ENCODE data around the gene ACAD8.
A peak's percentile ranks its signal among the peaks of the same experiment; 100 is the strongest.

Gene ACAD8

DNA sequence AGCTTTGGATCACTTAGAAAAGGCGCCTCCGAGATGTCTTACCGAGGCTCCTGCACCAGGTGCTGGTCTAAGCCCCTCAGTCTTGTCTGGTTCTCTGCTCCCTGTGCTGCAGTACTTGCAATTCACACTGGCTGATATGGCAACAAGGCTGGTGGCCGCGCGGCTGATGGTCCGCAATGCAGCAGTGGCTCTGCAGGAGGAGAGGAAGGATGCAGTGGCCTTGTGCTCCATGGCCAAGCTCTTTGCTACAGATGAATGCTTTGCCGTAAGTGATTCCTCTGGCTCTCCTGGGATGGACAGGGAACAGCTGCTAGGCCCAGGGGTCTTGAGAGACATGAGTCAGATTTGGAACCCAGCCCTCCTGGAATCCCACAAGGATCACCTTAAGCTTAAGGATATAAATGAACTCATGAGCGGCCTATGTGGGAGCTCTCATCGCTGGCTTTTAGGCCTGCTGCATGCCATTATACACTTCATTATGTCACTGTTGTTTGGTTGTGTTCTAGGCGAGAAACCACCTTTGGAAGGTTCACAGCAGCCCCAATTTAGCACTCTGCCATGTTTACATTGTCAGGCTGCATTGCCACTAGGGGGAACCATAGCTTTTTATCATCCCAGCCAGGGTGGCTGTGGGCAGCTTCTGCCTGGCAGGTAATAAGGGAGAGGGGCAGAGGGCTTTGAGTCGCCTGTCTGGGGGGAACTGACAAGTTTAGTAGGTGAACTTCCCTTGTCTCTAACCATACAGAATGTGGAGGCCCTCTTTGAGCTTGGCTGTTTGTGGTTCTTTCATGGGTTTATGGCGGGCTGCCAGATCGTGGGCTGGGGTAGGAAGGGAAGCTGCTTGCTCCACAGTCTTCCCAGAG lies 8.5 kb downstream of the ACAD8 start:
- Mint-ChIP-seq H3K4me3 (no peak overlapping the region), H3K36me3 (ENCODE audit: insufficient read depth) (peaks cover 15% of the 10 kb centered on the region), H3K4me1 (peaks cover 21% of the 10 kb centered on the region), H3K27ac (ENCODE audit: low read depth) (no peak overlapping the region), H3K27me3 (no peaks in the 10 kb centered on the region), H3K9me3 (no peaks in the 10 kb centered on the region)
- DNase-seq (ENCODE audit: low spot score in 2 of 2) (no peak), ATAC-seq (replicated peaks; ENCODE audit: extremely low read depth, poor library complexity, severe bottlenecking) (no peak)

DNA sequence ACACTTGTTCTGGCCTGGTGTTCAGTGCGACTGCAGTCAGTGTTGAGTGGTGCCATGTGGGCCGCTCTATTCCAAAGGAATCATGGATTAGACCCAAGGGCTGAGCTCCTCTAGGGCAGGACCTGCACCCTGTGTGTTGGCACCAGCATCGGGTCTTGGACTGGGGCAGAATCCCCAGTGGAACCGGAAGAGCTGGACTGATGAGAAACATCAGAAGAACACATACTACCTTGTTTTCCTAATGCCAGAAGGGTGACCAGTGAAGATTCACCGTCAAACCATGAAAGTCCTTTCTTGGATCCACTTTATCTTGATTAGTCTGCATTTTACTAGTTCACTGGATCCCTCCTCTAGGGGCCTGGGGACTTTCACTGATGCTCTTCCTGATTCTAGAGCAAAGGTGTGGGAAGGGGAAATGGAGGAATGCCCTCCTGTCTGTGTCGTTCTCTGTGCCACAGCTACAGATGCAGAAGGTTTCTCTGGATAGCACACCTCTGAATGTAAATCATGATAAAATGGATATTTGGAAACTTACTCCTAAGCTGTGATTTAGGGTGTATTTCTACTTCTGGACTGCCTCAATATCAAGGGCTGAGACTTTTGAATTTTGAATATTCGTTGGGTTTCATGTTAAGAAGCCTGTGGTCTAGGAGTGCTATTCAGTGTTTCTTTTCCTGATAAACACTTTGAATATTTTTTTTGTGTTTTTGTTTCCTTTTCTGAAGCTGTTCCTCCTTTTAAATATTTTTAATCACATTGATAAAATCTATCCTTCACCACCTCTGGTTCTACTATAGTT lies 11.8 kb downstream of the ACAD8 start:
- Mint-ChIP-seq H3K27me3 (no peaks in the 10 kb centered on the region), H3K4me1 (peaks cover 29% of the 10 kb centered on the region), H3K4me3 (no peak overlapping the region), H3K9me3 (no peaks in the 10 kb centered on the region), H3K27ac (ENCODE audit: low read depth) (no peak overlapping the region), H3K36me3 (ENCODE audit: insufficient read depth) (peaks cover 12% of the 10 kb centered on the region)
- DNase-seq (ENCODE audit: low spot score in 2 of 2): no peak
- no peak for ATAC-seq (replicated peaks; ENCODE audit: extremely low read depth, poor library complexity, severe bottlenecking)

DNA sequence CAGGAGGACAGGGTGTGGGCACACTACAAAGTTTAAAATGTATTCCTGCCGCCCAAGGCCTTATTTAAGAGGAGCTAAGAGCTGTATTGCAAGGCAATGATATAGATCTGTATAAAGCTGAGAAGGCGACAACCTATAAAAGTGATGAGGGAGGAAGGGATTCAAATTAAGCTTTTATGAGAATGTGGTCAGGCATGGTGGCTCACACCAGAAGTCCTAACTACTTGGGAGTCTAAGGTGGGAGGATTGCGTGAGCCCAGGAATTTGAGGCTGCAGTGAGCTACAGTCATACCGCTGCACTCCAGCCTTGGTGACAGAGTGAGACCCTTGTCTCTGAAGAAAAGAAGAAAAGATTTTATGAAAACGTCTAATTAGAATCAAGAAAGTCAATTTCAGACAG lies 13.1 kb downstream of the ACAD8 start:
- H3K27me3 Mint-ChIP-seq: no peaks in the 10 kb centered on the region
- no peak for DNase-seq (ENCODE audit: low spot score in 2 of 2)
- no peak for ATAC-seq (replicated peaks; ENCODE audit: extremely low read depth, poor library complexity, severe bottlenecking)
- H3K36me3 Mint-ChIP-seq (ENCODE audit: insufficient read depth): peaks cover 13% of the 10 kb centered on the region
- peaks cover 42% of the 10 kb centered on the region for H3K4me1 Mint-ChIP-seq
- H3K4me3 Mint-ChIP-seq: no peak overlapping the region
- no peaks in the 10 kb centered on the region for H3K9me3 Mint-ChIP-seq
- no peak overlapping the region for H3K27ac Mint-ChIP-seq (ENCODE audit: low read depth)

DNA sequence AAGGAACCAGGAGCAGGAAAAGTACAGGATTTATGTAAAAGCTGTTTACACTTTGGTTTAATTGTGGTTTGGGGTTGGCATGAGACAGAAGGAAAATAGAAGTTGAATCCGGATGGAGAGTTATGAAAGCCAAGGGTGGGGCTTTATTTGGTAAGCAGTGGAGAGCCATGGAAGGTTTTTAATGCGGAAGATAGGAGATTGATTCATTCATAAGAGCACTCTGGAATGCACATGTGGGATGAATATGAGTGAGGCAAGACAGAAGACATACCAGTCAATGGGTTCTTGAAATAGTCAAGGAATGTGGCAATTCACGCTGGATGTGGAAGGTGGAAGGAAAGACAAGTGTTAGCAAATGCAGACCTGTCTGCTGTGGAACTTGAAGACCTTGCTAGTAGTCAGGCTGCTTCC lies 13.5 kb downstream of the ACAD8 start:
- ATAC-seq (replicated peaks; ENCODE audit: extremely low read depth, poor library complexity, severe bottlenecking) (no peak), DNase-seq (ENCODE audit: low spot score in 2 of 2) (no peak)
- peaks cover 44% of the 10 kb centered on the region for H3K4me1 Mint-ChIP-seq
- H3K27ac Mint-ChIP-seq (ENCODE audit: low read depth): no peak overlapping the region
- H3K4me3 Mint-ChIP-seq: no peak overlapping the region
- peaks cover 13% of the 10 kb centered on the region for H3K36me3 Mint-ChIP-seq (ENCODE audit: insufficient read depth)
- no peaks in the 10 kb centered on the region for H3K9me3 Mint-ChIP-seq
- H3K27me3 Mint-ChIP-seq: no peaks in the 10 kb centered on the region

DNA sequence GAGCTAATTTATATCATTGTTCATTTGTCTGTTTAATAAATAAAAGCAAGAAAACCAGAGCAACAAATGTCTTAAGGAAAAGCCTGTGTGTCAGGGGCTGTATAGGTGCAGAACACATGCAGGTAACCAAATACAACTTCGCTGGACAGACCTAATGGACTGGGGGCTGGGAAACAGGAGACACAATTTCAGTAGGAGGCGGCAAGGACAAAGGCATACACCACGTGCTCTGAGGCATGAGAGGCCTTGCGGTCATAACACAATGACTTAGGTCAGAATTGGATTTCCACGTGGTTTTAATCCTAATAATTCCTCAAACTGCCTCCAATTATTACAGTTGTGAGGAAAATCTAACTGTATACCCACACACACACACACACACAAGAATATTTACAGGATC lies 14.1 kb downstream of the ACAD8 start:
- Mint-ChIP-seq H3K27me3 (no peaks in the 10 kb centered on the region), H3K4me1 (peaks cover 39% of the 10 kb centered on the region), H3K9me3 (no peaks in the 10 kb centered on the region), H3K27ac (ENCODE audit: low read depth) (no peak overlapping the region), H3K4me3 (no peak overlapping the region), H3K36me3 (ENCODE audit: insufficient read depth) (peaks cover 13% of the 10 kb centered on the region)
- ATAC-seq (replicated peaks; ENCODE audit: extremely low read depth, poor library complexity, severe bottlenecking): no peak
- DNase-seq (ENCODE audit: low spot score in 2 of 2): no peak

DNA sequence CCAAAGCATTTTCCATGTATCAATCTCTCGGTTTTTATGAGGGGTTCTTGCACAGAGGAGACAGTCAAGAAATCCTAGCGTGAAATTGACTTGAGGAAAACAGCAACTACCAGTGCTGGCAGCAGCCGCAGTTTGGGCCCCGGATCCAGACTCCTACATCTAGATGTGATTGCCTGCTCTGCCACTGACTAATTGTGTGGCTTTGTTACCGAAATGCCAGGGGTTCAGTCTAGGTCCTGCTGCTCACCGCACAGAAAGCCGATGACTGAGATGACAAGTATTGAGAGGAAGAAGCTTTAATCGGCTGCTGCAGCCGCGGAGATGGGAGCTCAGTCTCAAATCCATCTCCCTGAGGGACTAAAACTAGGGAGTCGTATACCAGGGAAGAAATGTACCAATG lies 14.6 kb downstream of the ACAD8 start:
- H3K4me1 Mint-ChIP-seq: peaks cover 41% of the 10 kb centered on the region
- no peaks in the 10 kb centered on the region for H3K27me3 Mint-ChIP-seq
- no peak overlapping the region for H3K27ac Mint-ChIP-seq (ENCODE audit: low read depth)
- peaks cover 9% of the 10 kb centered on the region for H3K36me3 Mint-ChIP-seq (ENCODE audit: insufficient read depth)
- H3K9me3 Mint-ChIP-seq: no peaks in the 10 kb centered on the region
- ATAC-seq (replicated peaks; ENCODE audit: extremely low read depth, poor library complexity, severe bottlenecking) (no peak), DNase-seq (ENCODE audit: low spot score in 2 of 2) (no peak)
- H3K4me3 Mint-ChIP-seq: no peak overlapping the region

DNA sequence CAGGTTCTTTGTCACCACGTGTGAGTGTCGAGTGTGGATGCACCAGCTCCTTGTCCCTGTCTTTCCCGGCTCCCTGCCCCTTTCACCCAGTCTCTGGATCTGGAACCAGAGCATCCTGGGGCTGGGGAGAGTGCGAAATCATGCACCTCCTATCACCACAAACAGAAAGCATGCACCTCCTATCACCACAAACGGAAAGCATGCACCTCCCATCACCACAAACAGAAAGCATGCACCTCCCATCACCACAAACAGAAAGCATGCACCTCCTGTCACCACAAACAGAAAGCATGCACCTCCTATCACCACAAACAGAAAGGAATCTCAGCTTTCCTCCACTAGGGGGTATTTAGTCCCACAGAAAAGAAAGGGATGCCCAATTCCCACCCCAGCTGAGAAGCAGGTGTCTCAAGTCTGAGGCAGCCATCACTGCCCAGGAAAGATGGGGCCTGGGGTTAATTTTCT lies 16.9 kb downstream of the ACAD8 start:
- peaks cover 55% of the 10 kb centered on the region for H3K4me1 Mint-ChIP-seq

DNA sequence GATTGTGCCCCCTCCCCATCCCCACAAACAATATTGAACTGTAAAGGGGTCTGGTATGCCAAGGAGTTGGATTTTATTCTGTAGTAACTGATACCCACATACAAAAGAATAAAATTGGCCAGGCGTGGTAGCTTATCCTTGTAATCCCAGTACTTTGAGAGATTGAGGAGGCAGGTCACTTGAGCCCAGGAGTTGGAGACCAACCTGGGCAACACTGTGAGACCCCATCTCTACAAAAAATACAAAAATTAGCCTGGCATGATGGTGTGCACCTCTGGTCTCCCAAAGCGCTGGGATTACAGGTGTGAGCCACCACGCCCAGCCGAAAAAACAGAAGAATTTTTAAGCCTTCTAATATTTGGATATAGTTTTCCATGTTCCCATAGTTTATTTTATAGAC lies 18.6 kb downstream of the ACAD8 start:
- no peaks in the 10 kb centered on the region for H3K9me3 Mint-ChIP-seq
- peaks cover 7% of the 10 kb centered on the region for H3K36me3 Mint-ChIP-seq (ENCODE audit: insufficient read depth)
- H3K27me3 Mint-ChIP-seq: no peaks in the 10 kb centered on the region
- H3K4me3 Mint-ChIP-seq: no peak overlapping the region
- no peak for ATAC-seq (replicated peaks; ENCODE audit: extremely low read depth, poor library complexity, severe bottlenecking)
- H3K27ac Mint-ChIP-seq (ENCODE audit: low read depth): no peak overlapping the region
- H3K4me1 Mint-ChIP-seq: peaks cover 55% of the 10 kb centered on the region
- DNase-seq (ENCODE audit: low spot score in 2 of 2): no peak

More for the DNA sequence above, 16.9 kb downstream of the ACAD8 start:
- peak overlapping the region; percentile 66 for H3K4me3 Mint-ChIP-seq
- no peaks in the 10 kb centered on the region for H3K9me3 Mint-ChIP-seq
- peak overlapping the region; percentile 62 for H3K27ac Mint-ChIP-seq (ENCODE audit: low read depth)
- DNase-seq (ENCODE audit: low spot score in 2 of 2) (peak in 1 of 2 donors; percentile 34), ATAC-seq (replicated peaks; ENCODE audit: extremely low read depth, poor library complexity, severe bottlenecking) (peak; percentile 84)
- peaks cover 7% of the 10 kb centered on the region for H3K36me3 Mint-ChIP-seq (ENCODE audit: insufficient read depth)
- H3K27me3 Mint-ChIP-seq: no peaks in the 10 kb centered on the region

DNA sequence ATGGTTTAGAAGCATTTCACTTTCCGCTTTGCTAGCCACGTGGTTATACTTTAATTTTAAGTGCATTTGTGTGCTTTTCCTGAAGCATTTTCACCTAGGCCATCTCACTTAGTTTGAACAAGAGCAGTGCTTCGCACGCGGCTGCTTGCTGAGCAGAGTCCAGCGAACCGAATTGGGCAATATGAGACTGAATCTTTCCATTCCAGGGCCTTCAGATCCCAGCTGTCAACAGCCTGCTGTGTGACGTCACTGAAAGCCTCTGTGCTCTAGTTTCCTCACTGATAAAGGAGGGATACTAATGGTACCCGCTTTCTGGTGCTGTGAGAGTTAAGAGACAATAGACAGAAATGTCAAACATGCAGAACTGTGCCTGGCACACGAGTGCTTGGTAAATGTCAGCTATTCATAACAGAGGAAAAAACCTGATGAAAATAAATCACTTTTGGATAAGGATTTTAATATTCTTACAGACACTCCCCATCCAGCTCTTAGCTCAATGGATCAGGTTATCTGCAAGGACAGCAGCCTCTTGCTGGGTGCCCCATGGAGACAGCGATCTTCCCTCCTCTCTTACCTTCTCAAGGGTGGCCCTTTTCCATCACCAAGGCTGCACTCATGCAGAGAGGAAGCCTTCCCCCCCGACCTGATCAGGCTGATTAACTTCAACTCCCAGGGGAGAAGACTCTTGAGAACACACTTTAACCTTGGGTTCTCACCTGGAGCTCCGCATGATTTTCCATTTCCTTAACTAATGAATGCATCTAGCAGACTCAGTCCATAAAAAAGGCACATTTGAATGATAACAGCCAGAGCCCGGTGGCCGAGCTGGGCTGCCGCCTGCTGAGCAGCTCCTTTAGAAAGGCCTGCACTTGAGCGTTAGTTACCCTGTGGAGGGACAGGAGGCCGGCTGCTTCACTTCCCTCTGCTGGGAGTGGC lies 19.3 kb downstream of the ACAD8 start:
- H3K4me3 Mint-ChIP-seq: no peak overlapping the region
- H3K27ac Mint-ChIP-seq (ENCODE audit: low read depth): no peak overlapping the region
- no peaks in the 10 kb centered on the region for H3K27me3 Mint-ChIP-seq
- peaks cover 60% of the 10 kb centered on the region for H3K4me1 Mint-ChIP-seq
- DNase-seq (ENCODE audit: low spot score in 2 of 2) (no peak), ATAC-seq (replicated peaks; ENCODE audit: extremely low read depth, poor library complexity, severe bottlenecking) (no peak)
- H3K36me3 Mint-ChIP-seq (ENCODE audit: insufficient read depth): peaks cover 7% of the 10 kb centered on the region
- H3K9me3 Mint-ChIP-seq: no peaks in the 10 kb centered on the region

DNA sequence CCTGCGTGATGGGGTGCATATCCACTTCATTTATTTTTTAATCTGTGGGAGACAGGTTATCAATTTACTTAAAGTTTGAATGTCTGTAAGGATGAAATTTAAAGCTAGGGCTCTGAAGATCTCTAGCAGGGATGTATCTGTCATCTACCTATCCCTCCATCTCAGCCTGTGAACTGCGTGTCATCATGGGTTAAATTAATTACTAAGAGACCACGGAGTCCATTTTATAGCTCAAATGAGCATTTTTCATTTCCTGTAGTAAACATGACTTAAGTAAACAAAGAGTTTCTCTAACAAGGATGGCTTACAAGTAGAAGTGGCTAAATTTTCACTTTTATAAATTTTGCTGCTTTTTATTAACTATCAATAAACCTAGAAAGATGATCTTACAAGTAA lies 19.9 kb downstream of the ACAD8 start:
- Mint-ChIP-seq H3K36me3 (ENCODE audit: insufficient read depth) (peaks cover 7% of the 10 kb centered on the region), H3K9me3 (no peaks in the 10 kb centered on the region), H3K27ac (ENCODE audit: low read depth) (no peak overlapping the region), H3K4me3 (no peak overlapping the region), H3K4me1 (peaks cover 55% of the 10 kb centered on the region), H3K27me3 (no peaks in the 10 kb centered on the region)
- no peak for ATAC-seq (replicated peaks; ENCODE audit: extremely low read depth, poor library complexity, severe bottlenecking)
- DNase-seq (ENCODE audit: low spot score in 2 of 2): no peak

DNA sequence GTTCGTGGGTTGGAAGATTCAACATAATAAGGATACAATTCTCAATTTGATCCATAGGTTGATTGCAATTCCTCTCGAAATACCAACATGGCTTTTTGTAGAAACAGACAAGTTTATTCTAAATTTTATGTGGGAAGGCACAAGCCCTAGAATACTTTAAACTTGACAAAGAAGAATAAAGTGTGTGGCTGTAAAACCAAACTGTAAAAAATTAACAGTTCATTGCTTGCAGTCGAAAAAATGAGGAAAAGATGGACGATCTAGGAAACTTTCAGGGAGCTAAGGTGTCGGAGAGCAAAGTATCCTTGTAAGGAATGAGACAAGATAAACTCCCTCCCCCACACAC lies 21.8 kb downstream of the ACAD8 start:
- H3K27ac Mint-ChIP-seq (ENCODE audit: low read depth): peak overlapping the region; percentile 91
- peaks cover 5% of the 10 kb centered on the region for H3K36me3 Mint-ChIP-seq (ENCODE audit: insufficient read depth)
- H3K9me3 Mint-ChIP-seq: no peaks in the 10 kb centered on the region
- H3K4me1 Mint-ChIP-seq: peaks cover 47% of the 10 kb centered on the region
- H3K4me3 Mint-ChIP-seq: peak overlapping the region; percentile 96
- no peak for ATAC-seq (replicated peaks; ENCODE audit: extremely low read depth, poor library complexity, severe bottlenecking)
- no peaks in the 10 kb centered on the region for H3K27me3 Mint-ChIP-seq
- no peak for DNase-seq (ENCODE audit: low spot score in 2 of 2)
